BLaER1 treated with 17β-estradiol and CSF1 and Interleukin-3, amounts not matched to agents 10 nM and 100 nM (cell line): ENCODE data around the gene BABAM1.
"Not testable (repeated sequence)": the region's sequence is repeated elsewhere in the genome, so short reads cannot be mapped to it uniquely, and the experiment has no call there.

ENCODE experiments used
- H3K27ac ChIP-seq, 11 experiments: shearing (Covaris generic); formaldehyde crosslinking; 2 replicates each; pipeline ENCODE4 v1.8.1; 2022
- H3K27me3 ChIP-seq, 11 experiments: shearing (Covaris generic); formaldehyde crosslinking; 2 replicates each; pipeline ENCODE4 v1.8.1; 2022
- H3K36me3 ChIP-seq, 11 experiments: shearing (Covaris generic); formaldehyde crosslinking; 2 replicates each; pipeline ENCODE4 v1.8.1; 2022
- H3K4me1 ChIP-seq, 10 experiments: shearing (Covaris generic); formaldehyde crosslinking; 2 replicates each; pipeline ENCODE4 v1.8.1; 2022
- H3K4me2 ChIP-seq, 11 experiments: shearing (Covaris generic); formaldehyde crosslinking; 2 replicates each; pipeline ENCODE4 v1.8.1; 2022
- H3K4me3 ChIP-seq, 10 experiments: shearing (Covaris generic); formaldehyde crosslinking; 2 replicates each; pipeline ENCODE4 v1.8.1; 2022
- H3K9ac ChIP-seq, 11 experiments: shearing (Covaris generic); formaldehyde crosslinking; 2 replicates each; pipeline ENCODE4 v1.8.1; 2022
- H3K9me3 ChIP-seq, 11 experiments: shearing (Covaris generic); formaldehyde crosslinking; replicated peaks in 1 of 11; 2 replicates each; pipeline ENCODE4 v1.8.1; 2022
- H4K20me1 ChIP-seq, 11 experiments: shearing (Covaris generic); formaldehyde crosslinking; 2 replicates each; pipeline ENCODE4 v1.8.1; 2022
- Cebpa-rat ChIP-seq, 11 experiments: shearing (Covaris generic); IDR thresholded peaks; 2 replicates each; pipeline ENCODE4 v1.8.1; 2022

BABAM1 gene

GRCh38 chr19:17286752-17287151 lies 19.5 kb downstream of the BABAM1 start:
- TF ChIP-seq Cebpa-rat (IDR thresholded peaks at IDR 0.05) = no peak
- peaks cover 0 to 40% (median 26%) of the 10 kb centered on the region in 11 experiments; a peak in 19 of 22 replicates for H4K20me1 ChIP-seq
- H3K4me1 ChIP-seq = peaks cover 1 to 23% (median 16%) of the 10 kb centered on the region in 10 experiments; a peak in 19 of 20 replicates
- no peak overlapping the region for H3K27ac ChIP-seq
- peaks cover 11 to 50% (median 42%) of the 10 kb centered on the region in 11 experiments; a peak in 21 of 22 replicates for H3K36me3 ChIP-seq
- no peak overlapping the region for H3K4me3 ChIP-seq
- no peak overlapping the region for H3K4me2 ChIP-seq
- H3K9ac ChIP-seq = no peak overlapping the region
- H3K27me3 ChIP-seq = no peaks in the 10 kb centered on the region
- H3K9me3 ChIP-seq = no peaks in the 10 kb centered on the region

GRCh38 chr19:17289489-17289888 lies 22.2 kb downstream of the BABAM1 start:
- peaks cover 14 to 40% (median 30%) of the 10 kb centered on the region in 11 experiments for H3K36me3 ChIP-seq
- H3K27me3 ChIP-seq = no peaks in the 10 kb centered on the region
- H3K9ac ChIP-seq = no peak overlapping the region
- no peak overlapping the region for H3K27ac ChIP-seq
- H3K4me1 ChIP-seq = peaks cover 6 to 29% (median 22%) of the 10 kb centered on the region in 10 experiments
- H3K9me3 ChIP-seq = peaks cover 0 to 5% (median 0%) of the 10 kb centered on the region in 11 experiments; a peak in 3 of 22 replicates
- peaks cover 0 to 27% (median 10%) of the 10 kb centered on the region in 11 experiments; a peak in 15 of 22 replicates for H4K20me1 ChIP-seq
- peak overlapping the region in 3 of 11 experiments; percentile 5 to 55 (median 22); a peak in 2 of 22 replicates for H3K4me2 ChIP-seq
- no peak overlapping the region for H3K4me3 ChIP-seq
- no peak for TF ChIP-seq Cebpa-rat (IDR thresholded peaks at IDR 0.05)

GRCh38 chr19:17292301-17293074 lies 25.2 kb downstream of the BABAM1 start:
- Histone ChIP-seq H3K36me3 (peaks cover 18 to 36% (median 28%) of the 10 kb centered on the region in 11 experiments), H4K20me1 (peaks cover 0 to 17% (median 0%) of the 10 kb centered on the region in 11 experiments; a peak in 7 of 22 replicates), H3K4me2 (peak overlapping the region; percentile 83 to 96 (median 93)), H3K27me3 (no peaks in the 10 kb centered on the region), H3K9me3 (peaks cover 0 to 8% (median under 1%) of the 10 kb centered on the region in 11 experiments; a peak in 6 of 22 replicates), H3K4me1 (peaks cover 12 to 55% (median 37%) of the 10 kb centered on the region in 10 experiments), H3K27ac (peak overlapping the region in 10 of 11 experiments; percentile 44 to 85 (median 80); a peak in 20 of 22 replicates), H3K4me3 (peak overlapping the region; percentile 57 to 81 (median 71)), H3K9ac (peak overlapping the region; percentile 66 to 85 (median 81); a peak in 21 of 22 replicates)
- TF ChIP-seq Cebpa-rat (IDR thresholded peaks at IDR 0.05) = no peak

- TF ChIP-seq Cebpa-rat (IDR thresholded peaks at IDR 0.05) = no peak
- Histone ChIP-seq H3K9me3 (peaks cover 6 to 19% (median 12%) of the 10 kb centered on the region in 11 experiments; a peak in 21 of 22 replicates), H3K4me3 (peak overlapping the region in 4 of 10 experiments; percentile 34 to 52 (median 39); a peak in 6 of 20 replicates), H3K9ac (peak overlapping the region in 7 of 11 experiments; percentile 18 to 61 (median 46); a peak in 9 of 22 replicates), H4K20me1 (peaks cover 0 to 17% (median 0%) of the 10 kb centered on the region in 11 experiments; a peak in 7 of 22 replicates), H3K4me2 (peak overlapping the region in 10 of 11 experiments; percentile 39 to 90 (median 69); a peak in 19 of 22 replicates), H3K27ac (peak overlapping the region in 5 of 11 experiments; percentile 21 to 31 (median 26); a peak in 5 of 22 replicates), H3K36me3 (peaks cover 25 to 47% (median 39%) of the 10 kb centered on the region in 11 experiments), H3K4me1 (peaks cover 12 to 55% (median 35%) of the 10 kb centered on the region in 10 experiments), H3K27me3 (no peaks in the 10 kb centered on the region)
These were observed 26.4 kb downstream of the BABAM1 start for GRCh38 chr19:17293605-17294004.

GRCh38 chr19:17294051-17294891 lies 27.0 kb downstream of the BABAM1 start:
- Histone ChIP-seq H3K4me1 (peaks cover 12 to 55% (median 34%) of the 10 kb centered on the region in 10 experiments), H4K20me1 (peaks cover 0 to 17% (median 0%) of the 10 kb centered on the region in 11 experiments; a peak in 8 of 22 replicates), H3K9ac (peak overlapping the region in 4 of 11 experiments; percentile 41 to 55 (median 48); a peak in 5 of 22 replicates), H3K36me3 (peaks cover 30 to 53% (median 46%) of the 10 kb centered on the region in 11 experiments), H3K4me2 (peak overlapping the region in 9 of 11 experiments; percentile 54 to 90 (median 70); a peak in 19 of 22 replicates), H3K4me3 (peak overlapping the region in 4 of 10 experiments; percentile 34 to 52 (median 39); a peak in 4 of 20 replicates), H3K9me3 (peaks cover 6 to 24% (median 14%) of the 10 kb centered on the region in 11 experiments; a peak in 21 of 22 replicates), H3K27ac (peak overlapping the region in 3 of 11 experiments; percentile 21 to 31 (median 26); a peak in 1 of 22 replicates), H3K27me3 (no peaks in the 10 kb centered on the region)
- no peak for TF ChIP-seq Cebpa-rat (IDR thresholded peaks at IDR 0.05)

- H3K9me3 ChIP-seq = peaks cover 6 to 24% (median 14%) of the 10 kb centered on the region in 11 experiments; a peak in 21 of 22 replicates
- H3K4me2 ChIP-seq = peak overlapping the region in 6 of 11 experiments; percentile 4 to 45 (median 32); a peak in 8 of 22 replicates
- peak overlapping the region in 4 of 11 experiments; percentile 7 to 45 (median 24); a peak in 3 of 22 replicates for H3K9ac ChIP-seq
- peaks cover 7 to 52% (median 39%) of the 10 kb centered on the region in 10 experiments for H3K4me1 ChIP-seq
- H4K20me1 ChIP-seq = peaks cover 0 to 17% (median under 1%) of the 10 kb centered on the region in 11 experiments; a peak in 8 of 22 replicates
- peaks cover 36 to 64% (median 52%) of the 10 kb centered on the region in 11 experiments for H3K36me3 ChIP-seq
- H3K4me3 ChIP-seq, H3K27me3 ChIP-seq: not testable (repeated sequence)
- H3K27ac ChIP-seq = peak overlapping the region in 6 of 11 experiments; percentile 11 to 52 (median 27); a peak in 8 of 22 replicates
These were observed 28.3 kb downstream of the BABAM1 start for GRCh38 chr19:17295551-17295950.

- Histone ChIP-seq H3K4me2 (peak overlapping the region in 4 of 11 experiments; percentile 4 to 41 (median 24); a peak in 6 of 22 replicates), H4K20me1 (peaks cover 0 to 23% (median 5%) of the 10 kb centered on the region in 11 experiments; a peak in 12 of 22 replicates), H3K4me3 (no peak overlapping the region), H3K4me1 (peaks cover 7 to 60% (median 42%) of the 10 kb centered on the region in 10 experiments), H3K27me3 (no peaks in the 10 kb centered on the region), H3K36me3 (peaks cover 43 to 72% (median 59%) of the 10 kb centered on the region in 11 experiments), H3K9ac (peak overlapping the region in 4 of 11 experiments; percentile 7 to 41 (median 16); a peak in 3 of 22 replicates), H3K9me3 (peaks cover 6 to 24% (median 14%) of the 10 kb centered on the region in 11 experiments; a peak in 21 of 22 replicates), H3K27ac (peak overlapping the region in 5 of 11 experiments; percentile 11 to 52 (median 27); a peak in 8 of 22 replicates)
- no peak for TF ChIP-seq Cebpa-rat (IDR thresholded peaks at IDR 0.05)
These were observed 29.0 kb downstream of the BABAM1 start for GRCh38 chr19:17296273-17296672.
